PC-9 (cell line): ENCODE measurements around the gene TOM1L2. TPM values are rescaled to one million over a fixed set of nuclear protein-coding genes. Genes with fewer than 3 reads are reported as not detected.

Experiments used
- BruUV-seq: library from RNA; stranded (reverse); fragments of 400-500 nt; replicated peaks from 2 replicates; lab custom pipeline; 2021; lab: Mats Ljungman, UMichigan
- CTCF ChIA-PET: fragments of 300-600 bp; sonication (Branson Sonifier 250); formaldehyde crosslinking; loops from one replicate; lab custom pipeline; 2022; ENCODE audit warnings: antibody characterized with exemption; lab: Charles Lee
- POLR2A ChIA-PET: fragments of 300-600 bp; sonication (Branson Sonifier 250); formaldehyde crosslinking; loops from one replicate; lab custom pipeline; 2022; ENCODE audit warnings: antibody characterized with exemption; ENCODE audit not compliant: unreplicated experiment; lab: Charles Lee
- DNase-seq, 2 experiments: peaks; one replicate each; pipeline versions ENCODE4 v3.0.0 to v3.0.0-alpha.2; 2015 to 2022; ENCODE audit warnings: mixed read lengths in 1 of 2
- H2AFZ ChIP-seq: fragments of 200-600 bp; sonication (generic); 2 replicates; pipeline ENCODE4 v1.8.1; 2017; ENCODE audit warnings: antibody characterized with exemption
- H3F3A ChIP-seq: fragments of 200-600 bp; sonication (generic); 2 replicates; pipeline ENCODE4 v1.8.1; 2017; ENCODE audit warnings: antibody characterized with exemption, mild to moderate bottlenecking, low read depth; ENCODE audit not compliant: insufficient read depth
- H3K27ac ChIP-seq: fragments of 200-600 bp; sonication (generic); 2 replicates; pipeline ENCODE4 v1.6.1; 2016; ENCODE audit warnings: mixed run types
- H3K27me3 ChIP-seq: fragments of 200-600 bp; sonication (generic); 2 replicates; pipeline ENCODE4 v1.6.1; 2016; ENCODE audit warnings: low read depth, mixed run types; ENCODE audit not compliant: insufficient read depth
- H3K36me3 ChIP-seq: fragments of 200-600 bp; sonication (generic); 2 replicates; pipeline ENCODE4 v1.6.1; 2016; ENCODE audit warnings: low read depth, mixed run types
- H3K4me1 ChIP-seq: fragments of 200-600 bp; sonication (generic); replicated peaks from 2 replicates; pipeline ENCODE4 v1.6.1; 2016; ENCODE audit warnings: mixed run types; ENCODE audit not compliant: insufficient read depth
- H3K4me2 ChIP-seq: fragments of 200-600 bp; sonication (generic); 2 replicates; pipeline ENCODE4 v1.6.1; 2017; ENCODE audit warnings: mixed run types
- H3K4me3 ChIP-seq: fragments of 200-600 bp; sonication (generic); 2 replicates; pipeline ENCODE4 v1.6.1; 2016; ENCODE audit warnings: mixed run types
- H3K79me2 ChIP-seq: fragments of 200-600 bp; sonication (generic); 2 replicates; pipeline ENCODE4 v1.6.1; 2017; ENCODE audit warnings: low read depth, mixed run types
- H3K9me2 ChIP-seq: fragments of 200-600 bp; sonication (generic); 2 replicates; pipeline ENCODE4 v1.8.1; 2017; ENCODE audit warnings: mild to moderate bottlenecking; ENCODE audit not compliant: insufficient read depth
- H3K9me3 ChIP-seq: fragments of 200-600 bp; sonication (generic); 2 replicates; pipeline ENCODE4 v1.8.1; 2016; ENCODE audit warnings: low read depth; ENCODE audit not compliant: insufficient read depth
- H4K20me1 ChIP-seq: fragments of 200-600 bp; sonication (generic); 2 replicates; pipeline ENCODE4 v1.8.1; 2017; ENCODE audit not compliant: insufficient read depth
- EZH2 ChIP-seq: fragments of 200-600 bp; sonication (generic); IDR thresholded peaks from 2 replicates; pipeline ENCODE4 v1.8.0; 2017; ENCODE audit warnings: antibody characterized with exemption, low read depth
- intact Hi-C: fragments of 100-400 bp; cut with micrococcal nuclease; formaldehyde crosslinking; loops from one replicate; pipeline ENCODE4 v1.10.0; 2022; ENCODE audit not compliant: unreplicated experiment
- total RNA-seq: library from RNA; stranded (reverse); gene quantifications from 2 replicates; pipeline ENCODE4 v1.2.3, GENCODE V29; 2021
- TF ChIP-seq, protein P1 (sequence below): fragments of 200-600 bp; sonication (generic); conservative IDR thresholded peaks from 2 replicates; pipeline ENCODE4 v1.6.1; 2017; ENCODE audit warnings: mixed run types, antibody characterized with exemption, mild to moderate bottlenecking, moderate library complexity

Gene TOM1L2
- total RNA-seq, 1 experiment from 2014 or later: 68.5 TPM

DNA sequence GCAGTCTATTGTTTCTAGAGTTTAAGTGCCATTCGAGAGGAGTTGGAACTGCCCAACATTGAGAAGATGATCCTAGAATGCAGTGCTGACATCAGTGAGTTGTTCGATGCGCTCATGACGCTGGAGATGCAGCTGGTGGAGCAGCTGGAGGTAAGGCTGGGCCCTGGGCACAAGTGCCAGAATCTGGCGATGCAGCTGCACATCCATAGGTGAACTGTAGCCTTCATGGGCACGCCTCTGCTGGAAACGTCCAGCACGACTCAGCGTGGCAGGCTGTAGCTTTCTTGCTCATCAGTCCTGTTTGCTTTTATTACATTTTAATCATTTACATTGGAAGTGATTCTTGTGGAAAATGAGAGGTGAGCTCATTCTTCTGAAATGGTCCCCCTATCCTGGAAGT, 32.1 kb upstream of the TOM1L2 start:
- Histone ChIP-seq H3K9me2 (no peaks in the 10 kb centered on the region), H3K79me2 (no peaks in the 10 kb centered on the region), H3K4me2 (no peak overlapping the region), H3K27ac (no peak overlapping the region), H3K9me3 (no peaks in the 10 kb centered on the region), H3K36me3 (no peaks in the 10 kb centered on the region), H3K27me3 (no peaks in the 10 kb centered on the region), H4K20me1 (no peaks in the 10 kb centered on the region), H2AFZ (no peak overlapping the region), H3F3A (peaks cover 36% of the 10 kb centered on the region), H3K4me3 (no peak overlapping the region), H3K4me1 (peaks cover 49% of the 10 kb centered on the region)
- BruUV-seq: no TSS peak
- ChIA-PET POLR2A (interaction anchor here (0.6 to 0.8 kb wide), 4 partner anchors 9 to 637 kb away, joined by 3 to 16 read pairs (median 6); no protein-coding TSS in a partner anchor), CTCF (interaction anchor here (0.8 kb wide), 1 partner anchor 20 kb away, joined by 5 read pairs; no protein-coding TSS in a partner anchor)
- TF ChIP-seq EZH2: no peak
- TF ChIP-seq, protein P1, sequence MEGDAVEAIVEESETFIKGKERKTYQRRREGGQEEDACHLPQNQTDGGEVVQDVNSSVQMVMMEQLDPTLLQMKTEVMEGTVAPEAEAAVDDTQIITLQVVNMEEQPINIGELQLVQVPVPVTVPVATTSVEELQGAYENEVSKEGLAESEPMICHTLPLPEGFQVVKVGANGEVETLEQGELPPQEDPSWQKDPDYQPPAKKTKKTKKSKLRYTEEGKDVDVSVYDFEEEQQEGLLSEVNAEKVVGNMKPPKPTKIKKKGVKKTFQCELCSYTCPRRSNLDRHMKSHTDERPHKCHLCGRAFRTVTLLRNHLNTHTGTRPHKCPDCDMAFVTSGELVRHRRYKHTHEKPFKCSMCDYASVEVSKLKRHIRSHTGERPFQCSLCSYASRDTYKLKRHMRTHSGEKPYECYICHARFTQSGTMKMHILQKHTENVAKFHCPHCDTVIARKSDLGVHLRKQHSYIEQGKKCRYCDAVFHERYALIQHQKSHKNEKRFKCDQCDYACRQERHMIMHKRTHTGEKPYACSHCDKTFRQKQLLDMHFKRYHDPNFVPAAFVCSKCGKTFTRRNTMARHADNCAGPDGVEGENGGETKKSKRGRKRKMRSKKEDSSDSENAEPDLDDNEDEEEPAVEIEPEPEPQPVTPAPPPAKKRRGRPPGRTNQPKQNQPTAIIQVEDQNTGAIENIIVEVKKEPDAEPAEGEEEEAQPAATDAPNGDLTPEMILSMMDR: no peak
- no peak for DNase-seq
- intact Hi-C loops: no loop called here

DNA sequence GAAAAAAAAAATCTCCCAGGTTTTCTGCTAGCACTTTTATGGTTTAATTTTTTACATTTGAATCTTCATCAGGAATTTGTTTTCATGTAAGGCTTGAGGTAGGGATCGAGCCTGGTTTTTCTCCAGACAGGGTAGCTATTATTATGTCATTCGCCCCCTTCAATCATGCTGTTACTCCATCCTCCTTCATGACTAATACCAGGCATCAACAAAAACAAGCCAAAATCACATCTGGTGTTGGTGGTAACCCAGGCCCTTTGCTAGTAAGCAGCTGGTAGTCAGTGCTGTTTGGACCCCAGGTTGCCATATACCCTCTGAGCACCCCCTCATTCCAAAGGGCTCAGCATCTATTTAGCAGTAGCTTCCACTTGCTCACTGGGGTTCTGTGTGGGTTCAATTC, 30.0 kb upstream of the TOM1L2 start:
- Histone ChIP-seq H3K79me2 (no peaks in the 10 kb centered on the region), H3K27ac (no peak overlapping the region), H3K9me3 (no peaks in the 10 kb centered on the region), H3K36me3 (no peaks in the 10 kb centered on the region), H3K4me3 (no peak overlapping the region), H3K4me2 (no peak overlapping the region), H3K9me2 (no peaks in the 10 kb centered on the region), H3K27me3 (no peaks in the 10 kb centered on the region), H3F3A (peaks cover 20% of the 10 kb centered on the region), H3K4me1 (peaks cover 28% of the 10 kb centered on the region), H2AFZ (no peak overlapping the region), H4K20me1 (no peaks in the 10 kb centered on the region)
- intact Hi-C loops: no loop called here
- BruUV-seq: no TSS peak
- TF ChIP-seq, protein P1: no peak
- TF ChIP-seq EZH2: no peak
- POLR2A ChIA-PET: no interaction called here
- CTCF ChIA-PET: no interaction called here
- DNase-seq: no peak

DNA sequence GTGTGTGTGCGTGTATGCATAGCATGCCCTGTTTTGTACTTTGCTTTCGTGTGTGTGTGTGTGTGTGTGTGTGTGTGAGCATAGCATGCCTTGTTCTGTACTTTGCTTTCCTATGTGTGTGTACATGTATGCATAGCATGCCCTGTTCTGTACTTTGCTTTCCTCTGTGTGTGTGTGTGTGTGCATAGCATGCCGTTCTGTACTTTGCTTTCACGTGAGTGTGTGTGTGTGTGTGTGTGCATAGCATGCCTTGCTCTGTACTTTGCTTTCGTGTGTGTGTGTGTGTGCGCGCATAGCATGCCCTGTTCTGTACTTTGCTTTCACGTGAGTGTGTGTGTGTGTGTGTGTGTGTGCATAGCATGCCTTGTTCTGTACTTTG, 27.8 kb upstream of the TOM1L2 start:
- CTCF ChIA-PET: no interaction called here
- H3K4me1 ChIP-seq: peaks cover 13% of the 10 kb centered on the region

More for the DNA sequence above, 27.8 kb upstream of the TOM1L2 start:
- Histone ChIP-seq H3K79me2 (no peaks in the 10 kb centered on the region), H4K20me1 (no peaks in the 10 kb centered on the region), H3K27ac (no peak overlapping the region), H3K9me3 (no peaks in the 10 kb centered on the region), H3K4me3 (no peak overlapping the region), H3K9me2 (no peaks in the 10 kb centered on the region), H3K4me2 (no peak overlapping the region), H3F3A (peaks cover 4% of the 10 kb centered on the region), H2AFZ (no peak overlapping the region), H3K27me3 (no peaks in the 10 kb centered on the region), H3K36me3 (no peaks in the 10 kb centered on the region)
- intact Hi-C loops: no loop called here
- POLR2A ChIA-PET: interaction anchor here (0.6 kb wide), 1 partner anchor 86 kb away, joined by 5 read pairs; no protein-coding TSS in a partner anchor
- TF ChIP-seq EZH2: no peak
- TF ChIP-seq, protein P1: no peak
- DNase-seq: no peak
- no TSS peak for BruUV-seq
